Esophagus muscularis mucosa (tissue), 4 donors: Measurements from ENCODE around the gene HOXB1. TPM values are rescaled to one million over a fixed set of nuclear protein-coding genes. Genes with fewer than 3 reads are reported as not detected.

Experiments
- DNase-seq: peaks from one replicate; pipeline ENCODE4 v3.0.0-alpha.2; 2017; ENCODE audit errors: extremely low spot score
- H3K27ac ChIP-seq, 4 donors: fragments of 200-600 bp; sonication (generic); replicated peaks in 1 of 4; 1 replicate in 3 of 4; 2 replicates in 1 of 4; pipeline ENCODE4 v1.5.1; 2016 to 2019; ENCODE audit warnings: mild to moderate bottlenecking in 1 of 4
- H3K27me3 ChIP-seq, 4 donors: fragments of 200-600 bp; sonication (generic); one replicate each; pipeline versions ENCODE4 v1.5.1 to v1.6.0; 2016 to 2019
- H3K36me3 ChIP-seq, 4 donors: fragments of 200-600 bp; sonication (generic); one replicate each; pipeline ENCODE4 v1.5.1; 2016 to 2019
- H3K4me1 ChIP-seq, 4 donors: fragments of 200-600 bp; sonication (generic); one replicate each; pipeline ENCODE4 v1.5.1; 2016 to 2019
- H3K4me3 ChIP-seq, 4 donors: fragments of 200-600 bp; sonication (generic); 1 replicate in 2 of 4; 2 replicates in 2 of 4; pipeline ENCODE4 v1.5.1; 2016 to 2019; ENCODE audit warnings: mild to moderate bottlenecking in 4 of 4, moderate library complexity in 1 of 4
- H3K9me3 ChIP-seq, 4 donors: fragments of 200-600 bp; sonication (generic); 1 replicate in 3 of 4; 2 replicates in 1 of 4; pipeline ENCODE4 v1.5.1; 2016 to 2019
- CTCF ChIP-seq, 3 experiments: fragments of 200-600 bp in 2 of 3; fragments of 450-650 bp in 1 of 3; sonication (generic) in 2 of 3; IDR thresholded peaks; one replicate each; pipeline ENCODE4 v1.5.1; 2017 to 2019; ENCODE audit warnings: antibody characterized with exemption in 3 of 3, mild to moderate bottlenecking in 2 of 3, moderate library complexity in 1 of 3
- EP300 ChIP-seq: sonication (generic); formaldehyde crosslinking; IDR thresholded peaks from one replicate; pipeline ENCODE4 v1.6.1; 2017; ENCODE audit warnings: antibody characterized with exemption
- POLR2A ChIP-seq: fragments of 450-650 bp; IDR thresholded peaks from one replicate; pipeline ENCODE4 v1.6.1; 2017; ENCODE audit warnings: antibody characterized with exemption, moderate library complexity, mild to moderate bottlenecking, low read depth
- POLR2AphosphoS5 ChIP-seq, 2 donors: sonication (generic); formaldehyde crosslinking; IDR thresholded peaks; one replicate each; pipeline ENCODE4 v1.6.1; 2017; ENCODE audit warnings: antibody characterized with exemption in 2 of 2
- whole genome bisulfite sequencing: methylation state at CpG from one replicate; pipeline ENCODE4 v1.1.5; 2018; 5-methylcytosine and 5-hydroxymethylcytosine counted together
- intact Hi-C: fragments of 100-400 bp; cut with DNase I; formaldehyde crosslinking; loops from one replicate; pipeline ENCODE4 v1.15.1; 2023
- total RNA-seq, 4 donors: library from RNA; depleted of rRNA; stranded (reverse); fragments of >200 nt; gene quantifications; one replicate each; pipeline versions ENCODE4 v1.1.0 to v1.2.1, GENCODE V29; 2016

HOXB1 gene
- total RNA-seq, 4 donors from 2014 or later, result not detected

GRCh38 chr17:48561884-48562810 lies 31.3 kb upstream of the HOXB1 start:
- Histone ChIP-seq H3K27me3 (no peaks in the 10 kb centered on the region), H3K36me3 (no peaks in the 10 kb centered on the region), H3K4me3 (peak overlapping the region in 3 of 4 donors; percentile 62 to 76 (median 68)), H3K27ac (peak overlapping the region; percentile 91 to 97 (median 96)), H3K9me3 (no peaks in the 10 kb centered on the region), H3K4me1 (peaks cover 69 to 100% (median 98%) of the 10 kb centered on the region in 4 donors)
- DNase-seq, result no peak
- 54% methylated on average over 15 of the region's 15 CpGs for WGBS
- no peak for TF ChIP-seq EP300
- TF ChIP-seq CTCF (IDR thresholded peaks at IDR 0.05), result peak in 1 of 3 experiments; percentile 43
- intact Hi-C loops, result no loop called here

- Histone ChIP-seq H3K4me1 (peaks cover 65 to 98% (median 96%) of the 10 kb centered on the region in 4 donors), H3K4me3 (peak overlapping the region; percentile 42 to 57 (median 56)), H3K27me3 (no peaks in the 10 kb centered on the region), H3K9me3 (no peaks in the 10 kb centered on the region), H3K27ac (peak overlapping the region; percentile 91 to 97 (median 96)), H3K36me3 (no peaks in the 10 kb centered on the region)
- 50% methylated on average over 14 of the region's 14 CpGs for WGBS
- no peak for DNase-seq
- intact Hi-C loops, result no loop called here
- TF ChIP-seq POLR2AphosphoS5 (IDR thresholded peaks at IDR 0.05), result peak; percentile 73 to 88
- TF ChIP-seq EP300, result no peak
- no peak for TF ChIP-seq CTCF (IDR thresholded peaks at IDR 0.05)
Measured at GRCh38 chr17:48559840-48560817, 29.3 kb upstream of the HOXB1 start.

- Histone ChIP-seq H3K36me3 (peaks cover 0 to 2% (median 0%) of the 10 kb centered on the region in 4 donors), H3K27me3 (no peaks in the 10 kb centered on the region), H3K4me3 (peak overlapping the region; percentile 42 to 57 (median 56)), H3K4me1 (peaks cover 67 to 97% (median 96%) of the 10 kb centered on the region in 4 donors), H3K9me3 (no peaks in the 10 kb centered on the region), H3K27ac (peak overlapping the region; percentile 91 to 97 (median 96))
- WGBS, result 60% methylated on average over 16 of the region's 16 CpGs
- no peak for DNase-seq
- TF ChIP-seq POLR2AphosphoS5 (IDR thresholded peaks at IDR 0.05) (no peak), POLR2A (no peak), EP300 (no peak), CTCF (IDR thresholded peaks at IDR 0.05) (no peak)
- intact Hi-C loops, result no loop called here
Measured at GRCh38 chr17:48559122-48559839, 28.5 kb upstream of the HOXB1 start.

- intact Hi-C loops, result no loop called here
- Histone ChIP-seq H3K27me3 (no peaks in the 10 kb centered on the region), H3K4me1 (peaks cover 67 to 97% (median 97%) of the 10 kb centered on the region in 4 donors), H3K4me3 (peak overlapping the region; percentile 42 to 57 (median 56)), H3K27ac (peak overlapping the region; percentile 91 to 97 (median 96)), H3K9me3 (no peaks in the 10 kb centered on the region), H3K36me3 (peaks cover 0 to 5% (median 0%) of the 10 kb centered on the region in 4 donors)
- DNase-seq, result no peak
- 46% methylated on average over 2 of the region's 2 CpGs for WGBS
- TF ChIP-seq POLR2A (no peak), EP300 (no peak), POLR2AphosphoS5 (IDR thresholded peaks at IDR 0.05) (no peak), CTCF (IDR thresholded peaks at IDR 0.05) (no peak)
Measured at GRCh38 chr17:48558831-48559121, 28.0 kb upstream of the HOXB1 start.
